ENCODE results near the gene CFAP157. TPM values are rescaled to one million over a fixed set of nuclear protein-coding genes. Genes with fewer than 3 reads are reported as not detected.

CFAP157 gene
- total and polyA plus RNA-seq, 2 experiments from 2014 or later: 0.51 TPM; not detected in 1

GRCh38 chr9:127710204-127710783, 3.5 kb downstream of the CFAP157 start:
- Histone ChIP-seq H4K20me1 (ENCODE audit: insufficient read depth, poor library complexity, severe bottlenecking) (no peaks in the 10 kb centered on the region), H2AFZ (no peak overlapping the region), H3K27ac (no peak overlapping the region), H3K4me3 (no peak overlapping the region), H3K4me2 (no peak overlapping the region), H3K9me3 (ENCODE audit: low read depth) (no peaks in the 10 kb centered on the region), H3K4me1 (ENCODE audit: insufficient read depth) (no peaks in the 10 kb centered on the region), H3K27me3 (no peaks in the 10 kb centered on the region), H3K9me2 (replicated peaks; ENCODE audit: insufficient read depth) (no peaks in the 10 kb centered on the region), H3K79me2 (no peaks in the 10 kb centered on the region), H3K36me3 (replicated peaks; ENCODE audit: insufficient read depth, low read depth) (no peaks in the 10 kb centered on the region)
- DNase-seq (ENCODE audit: low spot score): no peak
- TF ChIP-seq CTCF (IDR thresholded peaks at IDR 0.05; ENCODE audit: poor library complexity) (no peak), EZH2phosphoT487 (IDR thresholded peaks at IDR 0.05; ENCODE audit: low read depth, severe bottlenecking, unreplicated experiment) (no peak), EZH2 (IDR thresholded peaks at IDR 0.05; ENCODE audit: borderline replicate concordance) (no peak)
- WGBS (ENCODE audit: low lambda C conversion rate, missing lambda C conversion rate): 97% methylated on average over 10 of the region's 10 CpGs

- TF ChIP-seq CTCF (IDR thresholded peaks at IDR 0.05; ENCODE audit: poor library complexity) (no peak), EZH2phosphoT487 (IDR thresholded peaks at IDR 0.05; ENCODE audit: low read depth, severe bottlenecking, unreplicated experiment) (no peak), EZH2 (IDR thresholded peaks at IDR 0.05; ENCODE audit: borderline replicate concordance) (no peak)
These were observed 4.5 kb downstream of the CFAP157 start for GRCh38 chr9:127711226-127711701.

GRCh38 chr9:127711831-127712274, 5.1 kb downstream of the CFAP157 start:
- H3K27ac ChIP-seq: no peak overlapping the region
- H3K4me2 ChIP-seq: no peak overlapping the region
- H4K20me1 ChIP-seq (ENCODE audit: insufficient read depth, poor library complexity, severe bottlenecking): no peaks in the 10 kb centered on the region
- DNase-seq (ENCODE audit: low spot score): no peak
- 81% methylated on average over 11 of the region's 11 CpGs for WGBS (ENCODE audit: low lambda C conversion rate, missing lambda C conversion rate)
- no peaks in the 10 kb centered on the region for H3K36me3 ChIP-seq (replicated peaks; ENCODE audit: insufficient read depth, low read depth)
- H3K4me1 ChIP-seq (ENCODE audit: insufficient read depth): no peaks in the 10 kb centered on the region
- H3K9me3 ChIP-seq (ENCODE audit: low read depth): no peaks in the 10 kb centered on the region
- TF ChIP-seq EZH2 (IDR thresholded peaks at IDR 0.05; ENCODE audit: borderline replicate concordance): no peak
- no peak for TF ChIP-seq EZH2phosphoT487 (IDR thresholded peaks at IDR 0.05; ENCODE audit: low read depth, severe bottlenecking, unreplicated experiment)
- TF ChIP-seq CTCF (IDR thresholded peaks at IDR 0.05; ENCODE audit: poor library complexity): no peak
- H3K27me3 ChIP-seq: no peaks in the 10 kb centered on the region
- no peak overlapping the region for H3K4me3 ChIP-seq
- no peaks in the 10 kb centered on the region for H3K9me2 ChIP-seq (replicated peaks; ENCODE audit: insufficient read depth)
- no peaks in the 10 kb centered on the region for H3K79me2 ChIP-seq
- no peak overlapping the region for H2AFZ ChIP-seq

More at GRCh38 chr9:127711226-127711701, 4.5 kb downstream of the CFAP157 start:
- Histone ChIP-seq H3K36me3 (replicated peaks; ENCODE audit: insufficient read depth, low read depth) (no peaks in the 10 kb centered on the region), H3K27me3 (no peaks in the 10 kb centered on the region), H3K4me2 (no peak overlapping the region), H3K4me1 (ENCODE audit: insufficient read depth) (no peaks in the 10 kb centered on the region), H3K27ac (no peak overlapping the region), H3K9me3 (ENCODE audit: low read depth) (no peaks in the 10 kb centered on the region), H3K79me2 (no peaks in the 10 kb centered on the region), H3K4me3 (no peak overlapping the region), H3K9me2 (replicated peaks; ENCODE audit: insufficient read depth) (no peaks in the 10 kb centered on the region), H4K20me1 (ENCODE audit: insufficient read depth, poor library complexity, severe bottlenecking) (no peaks in the 10 kb centered on the region), H2AFZ (no peak overlapping the region)
- DNase-seq (ENCODE audit: low spot score): no peak
- 84% methylated on average over 9 of the region's 9 CpGs for WGBS (ENCODE audit: low lambda C conversion rate, missing lambda C conversion rate)

Measured in hepatocyte (in vitro differentiated cells).